Activated CD8-positive, alpha-beta memory T cell treated with anti-CD3 and anti-CD28 coated beads for 48 hours (primary cell): ENCODE data around the gene LRRC4C.

Experiments used
- DNase-seq, 3 experiments: peaks; one replicate each; pipeline ENCODE4 v3.0.0-alpha.2; 2020; ENCODE audit warnings: low read depth in 2 of 3, low spot score in 2 of 3

LRRC4C gene

GRCh38 chr11:41267451-41267850 is 192.0 kb downstream of the LRRC4C start:
- DNase-seq: no peak

- DNase-seq: no peak
These were observed 203.4 kb downstream of the LRRC4C start for GRCh38 chr11:41256041-41256440.

GRCh38 chr11:41254966-41255365 is 204.5 kb downstream of the LRRC4C start:
- no peak for DNase-seq

DNA sequence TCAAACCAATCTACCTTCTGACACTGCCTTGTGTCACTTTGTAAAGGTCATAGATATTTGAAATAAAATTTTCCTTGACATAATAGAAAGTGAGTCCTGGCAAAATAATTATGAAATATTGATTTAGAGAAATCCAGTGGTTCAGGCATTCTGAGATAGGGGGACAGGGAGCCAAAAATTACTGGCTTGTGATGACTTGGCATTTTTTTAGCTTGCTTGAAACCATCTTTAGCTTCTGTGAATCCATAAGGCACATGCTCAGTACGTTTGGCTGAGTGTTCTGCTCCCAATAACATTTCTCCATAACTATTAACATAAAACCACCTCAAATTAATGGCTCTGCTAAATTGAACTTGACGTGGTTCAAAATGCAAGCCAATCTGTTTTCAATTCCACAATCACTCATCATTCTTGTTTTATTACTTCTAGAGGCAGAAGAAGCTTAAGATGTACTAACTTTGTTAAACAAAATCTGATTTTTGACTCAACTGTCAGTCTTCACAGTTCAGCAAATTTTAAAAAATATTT is 209.0 kb downstream of the LRRC4C start:
- no peak for DNase-seq

DNA sequence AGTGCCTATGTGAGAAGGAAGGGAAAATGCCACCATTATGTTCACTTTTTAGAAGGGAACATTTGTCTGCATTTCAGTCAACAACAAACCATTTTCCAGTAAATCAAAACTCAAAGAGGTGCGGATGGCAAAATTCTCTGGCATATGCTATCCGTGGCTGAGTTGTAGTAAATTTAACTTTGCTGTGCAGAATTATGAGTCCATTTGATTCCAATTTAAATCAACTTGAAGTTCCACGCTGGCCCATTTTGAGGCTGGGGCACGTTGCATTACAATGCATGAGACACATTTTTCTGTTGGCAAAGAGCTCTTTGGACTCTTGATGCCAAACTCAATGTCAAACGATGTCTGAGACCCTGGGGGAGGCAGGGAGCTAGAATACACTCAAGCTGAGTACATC is 211.8 kb downstream of the LRRC4C start:
- DNase-seq: no peak

GRCh38 chr11:41246399-41246745 is 213.1 kb downstream of the LRRC4C start:
- no peak for DNase-seq

- no peak for DNase-seq
These were observed 213.6 kb downstream of the LRRC4C start for GRCh38 chr11:41245704-41246398.

DNA sequence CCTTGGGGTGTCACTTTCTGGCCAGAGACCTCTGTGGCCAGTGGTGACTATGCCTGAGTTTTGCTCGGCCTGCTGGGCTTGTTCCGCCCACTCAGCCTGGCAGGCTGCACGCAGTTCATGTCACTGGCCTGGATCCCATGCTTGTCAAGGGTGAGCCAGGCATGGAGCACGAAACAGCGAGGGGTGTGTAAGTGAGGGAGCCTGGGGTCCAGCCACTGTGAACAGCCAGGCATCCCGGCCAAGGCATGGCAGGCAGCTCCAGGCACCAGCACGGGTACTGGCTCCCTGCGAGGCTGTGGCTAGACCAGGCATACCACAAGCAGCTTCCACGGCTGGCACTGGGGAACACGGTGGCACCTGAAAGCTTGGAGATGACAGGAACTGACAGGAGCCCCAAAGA is 214.3 kb downstream of the LRRC4C start:
- DNase-seq: no peak

GRCh38 chr11:41237382-41237781 is 222.1 kb downstream of the LRRC4C start:
- no peak for DNase-seq

- no peak for DNase-seq
These were observed 223.8 kb downstream of the LRRC4C start for GRCh38 chr11:41235668-41236067.

GRCh38 chr11:41225856-41226633 is 233.4 kb downstream of the LRRC4C start:
- no peak for DNase-seq

DNA sequence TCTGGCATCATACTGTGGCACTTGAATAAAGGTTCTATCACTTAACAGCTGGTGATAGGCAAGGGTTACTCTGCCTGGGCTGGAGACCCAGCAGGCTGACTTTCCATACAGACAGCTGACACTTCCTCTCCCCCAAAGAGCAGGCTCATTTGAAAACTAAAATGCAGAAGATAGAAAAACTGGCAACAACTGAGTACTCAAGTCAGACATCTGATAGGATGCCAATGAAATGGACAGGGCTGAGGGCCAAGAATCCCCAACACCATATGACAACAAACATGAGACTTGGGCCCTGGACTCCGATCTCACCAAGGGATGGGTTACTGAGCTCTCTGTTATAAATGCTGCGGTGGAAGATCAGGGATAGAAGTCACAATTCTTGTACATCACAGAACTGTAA is 237.2 kb downstream of the LRRC4C start:
- DNase-seq: no peak

GRCh38 chr11:41206388-41206787 is 253.1 kb downstream of the LRRC4C start:
- no peak for DNase-seq

GRCh38 chr11:41201156-41201555 is 258.3 kb downstream of the LRRC4C start:
- no peak for DNase-seq

DNA sequence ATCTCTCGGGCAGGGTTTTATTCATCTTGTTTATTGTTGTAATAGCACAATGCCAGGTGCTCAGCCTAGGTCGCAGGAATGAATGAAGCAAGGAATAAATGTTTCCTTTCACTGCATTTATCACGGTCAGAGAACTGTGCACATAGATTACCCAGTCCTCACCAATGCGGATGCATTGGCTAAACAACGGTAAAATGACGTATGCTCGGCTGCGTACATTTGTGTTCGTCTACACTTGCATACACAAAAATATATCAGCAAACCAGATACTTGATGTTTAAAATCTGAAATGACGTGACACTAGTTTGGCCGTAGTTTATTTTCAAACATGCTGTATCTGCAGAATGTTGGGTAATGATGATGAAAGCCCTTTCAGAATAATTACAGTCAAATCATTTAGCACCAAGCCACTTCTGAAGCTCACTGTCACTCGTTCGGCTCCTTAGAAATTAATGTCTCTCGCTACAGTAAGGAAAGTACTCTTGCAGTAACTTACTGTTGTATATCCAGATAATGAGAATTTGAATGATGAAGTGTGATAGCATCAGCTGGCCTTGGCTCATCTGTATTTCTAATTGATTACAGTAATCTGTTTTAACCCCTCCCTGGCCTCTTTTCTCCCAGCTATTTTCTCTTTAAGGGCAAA is 268.9 kb downstream of the LRRC4C start:
- no peak for DNase-seq

DNA sequence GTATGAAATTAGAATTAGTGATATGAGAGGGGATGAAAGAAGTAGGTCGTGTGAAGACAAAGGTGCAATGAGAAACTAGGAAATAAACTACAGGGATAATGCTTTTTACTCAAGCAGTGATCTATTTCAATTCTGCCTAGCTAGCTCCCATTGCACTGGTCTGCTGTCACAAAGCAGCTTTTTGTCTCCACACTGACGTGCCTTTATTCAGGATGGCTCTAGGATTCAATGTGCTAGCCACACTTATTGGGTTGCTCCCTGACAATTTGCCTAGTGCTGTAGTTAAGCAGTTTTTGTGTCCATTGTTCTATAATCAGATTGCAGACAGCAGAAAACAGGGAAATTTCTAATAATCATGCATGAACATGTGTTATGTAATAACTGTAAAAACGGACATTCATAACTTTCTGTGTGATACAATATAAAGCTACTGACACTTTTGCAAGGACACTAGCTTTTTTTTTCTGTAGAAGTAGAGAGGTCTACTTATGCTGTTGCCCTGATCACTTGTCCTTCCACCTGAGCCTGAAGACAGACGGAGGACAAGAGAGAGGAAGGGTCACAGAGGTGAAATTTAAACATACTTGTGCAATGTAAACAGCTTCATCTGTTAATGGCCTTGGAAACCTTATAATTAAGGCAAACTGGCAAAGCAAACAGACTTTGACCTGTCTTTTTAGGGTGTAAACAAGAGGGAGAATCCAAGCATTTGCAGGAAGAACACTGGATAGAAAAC is 269.6 kb downstream of the LRRC4C start:
- no peak for DNase-seq

GRCh38 chr11:41177791-41178190 is 281.7 kb downstream of the LRRC4C start:
- DNase-seq: no peak

DNA sequence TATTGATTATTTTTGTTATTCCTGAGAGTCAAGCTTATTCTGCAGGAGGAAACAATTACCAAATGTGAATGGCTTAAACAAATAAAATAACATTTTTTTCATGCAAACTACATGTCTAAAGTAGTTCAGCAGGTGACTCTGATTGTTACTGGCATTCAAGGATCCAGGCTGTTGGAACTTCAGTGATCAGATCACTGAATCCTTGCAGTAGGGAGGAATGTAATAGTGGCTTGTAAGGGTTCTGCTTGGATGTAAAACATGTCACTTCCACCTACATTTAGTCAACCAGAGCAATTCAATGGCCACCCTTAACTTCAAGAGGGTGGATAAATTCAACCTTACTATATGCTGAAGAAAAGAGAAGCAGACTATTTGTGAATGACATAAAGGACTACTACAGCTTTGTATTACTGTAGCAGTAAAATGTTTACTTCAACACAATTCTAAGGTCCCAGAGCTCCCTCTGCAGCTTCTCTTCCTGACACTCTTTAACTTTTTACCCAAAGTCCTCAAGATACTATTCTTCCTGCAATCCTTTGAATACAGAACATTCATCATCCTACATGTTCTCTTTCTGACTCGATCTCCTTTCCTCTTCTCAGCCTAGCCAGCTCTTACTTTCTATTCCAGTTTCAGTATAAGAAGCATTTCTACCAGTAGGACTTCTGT is 284.0 kb downstream of the LRRC4C start:
- DNase-seq: no peak

DNA sequence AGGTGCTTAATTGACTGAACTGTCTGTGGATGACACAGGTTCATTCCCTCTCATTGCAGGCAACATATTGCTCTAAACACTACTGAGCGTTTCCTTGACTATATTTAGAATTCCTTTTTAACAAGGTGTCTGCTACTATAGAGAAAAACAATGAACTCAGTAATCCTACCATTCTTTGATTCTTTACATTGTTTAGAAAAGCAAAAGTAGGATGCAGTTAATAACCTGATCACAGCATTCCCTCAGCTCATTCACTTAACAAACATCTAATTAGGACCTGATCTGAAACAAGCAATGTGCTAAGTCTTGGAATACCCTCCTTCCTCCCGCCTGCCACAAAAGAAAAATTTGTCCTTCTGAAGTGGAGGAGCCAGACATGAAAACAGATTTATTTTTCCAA is 313.1 kb downstream of the LRRC4C start:
- DNase-seq: no peak

DNA sequence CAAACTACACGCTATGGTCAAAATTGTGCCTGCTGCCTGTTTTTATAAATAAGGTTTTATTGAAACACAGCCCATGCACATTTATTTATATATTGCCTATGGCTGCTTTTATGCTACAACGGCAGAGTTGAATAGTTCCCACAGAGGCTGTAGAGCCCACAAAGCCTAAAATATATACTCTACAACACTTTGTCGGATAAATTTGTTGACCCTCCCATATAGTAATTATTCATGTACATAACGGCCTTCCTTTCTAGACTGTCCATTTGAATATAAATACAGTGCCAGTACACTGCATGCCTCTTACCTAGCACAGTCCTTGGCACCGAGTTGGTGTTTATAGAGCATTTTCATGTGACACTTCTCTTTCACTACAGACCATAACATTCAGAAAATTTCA is 314.0 kb downstream of the LRRC4C start:
- DNase-seq: no peak

DNA sequence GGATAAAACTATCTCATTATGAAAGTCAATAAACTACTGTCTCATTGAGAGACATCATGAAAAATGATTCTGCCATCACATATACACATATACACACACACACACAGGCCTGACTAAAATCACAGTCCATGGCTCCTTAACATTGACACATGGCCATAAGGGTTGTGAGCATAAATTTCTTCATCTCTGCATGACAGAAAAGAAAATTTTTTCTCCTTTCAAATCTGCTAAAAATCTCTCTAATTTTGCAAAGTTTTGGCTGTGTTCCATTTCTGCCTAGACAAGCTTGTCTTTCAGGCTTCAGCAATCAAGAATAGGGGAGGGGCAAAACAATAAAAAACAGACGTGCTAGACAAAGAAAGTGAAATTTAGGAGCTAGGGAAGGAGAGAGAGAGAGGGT is 324.5 kb downstream of the LRRC4C start:
- DNase-seq: no peak
